SK-N-SH treated with all-trans-retinoic acid at 6 μM for 48 hours (cell line): Measurements from ENCODE around the gene RENBP.

Source experiments
- ATAC-seq: fragments of 200-7000 bp; cut with Tn5 transposase; 3 replicates; pipeline ENCODE4 v1.9.1; 2020; ENCODE audit warnings: mild to moderate bottlenecking, moderate library complexity
- ARNTL ChIP-seq: fragments of 450-650 bp; formaldehyde crosslinking; IDR thresholded peaks from 2 replicates; pipeline ENCODE4 v1.5.0; 2020; ENCODE audit warnings: low read depth, mild to moderate bottlenecking, moderate library complexity, borderline replicate concordance
- BACH2 ChIP-seq: fragments of 250-450 bp; sonication (Bioruptor Pico); IDR thresholded peaks from 2 replicates; pipeline ENCODE4 v1.9.0; 2021; ENCODE audit warnings: mild to moderate bottlenecking, borderline replicate concordance
- CSDC2 ChIP-seq: fragments of 250-450 bp; sonication (Bioruptor Pico); IDR thresholded peaks from 2 replicates; pipeline ENCODE4 v1.5.0; 2020; ENCODE audit warnings: mild to moderate bottlenecking, moderate library complexity
- ESRRG ChIP-seq: fragments of 250-450 bp; sonication (Bioruptor Pico); IDR thresholded peaks from 2 replicates; pipeline ENCODE4 v1.6.1; 2021; ENCODE audit warnings: mild to moderate bottlenecking
- GLIS3 ChIP-seq: fragments of 250-450 bp; sonication (Bioruptor Pico); IDR thresholded peaks from 2 replicates; pipeline ENCODE4 v1.5.0; 2020; ENCODE audit warnings: mild to moderate bottlenecking, moderate library complexity
- ISL1 ChIP-seq: fragments of 250-450 bp; sonication (Bioruptor Pico); IDR thresholded peaks from 2 replicates; pipeline ENCODE4 v2.1.2; 2022; ENCODE audit warnings: mild to moderate bottlenecking, moderate library complexity
- OSR1 ChIP-seq: fragments of 250-450 bp; sonication (Bioruptor Pico); IDR thresholded peaks from 2 replicates; pipeline ENCODE4 v1.8.0; 2022; ENCODE audit warnings: moderate library complexity, mild to moderate bottlenecking, inconsistent platforms
- PPARA ChIP-seq: fragments of 250-450 bp; sonication (Bioruptor Pico); IDR thresholded peaks from 2 replicates; pipeline ENCODE4 v1.5.0; 2020; ENCODE audit warnings: mild to moderate bottlenecking, borderline replicate concordance
- RARB ChIP-seq: fragments of 250-450 bp; sonication (Bioruptor Pico); IDR thresholded peaks from 2 replicates; pipeline ENCODE4 v1.8.0; 2021; ENCODE audit warnings: mild to moderate bottlenecking, moderate library complexity
- SNAI2 ChIP-seq: fragments of 250-450 bp; sonication (Bioruptor Pico); IDR thresholded peaks from 2 replicates; pipeline ENCODE4 v1.5.0; 2020; ENCODE audit warnings: mild to moderate bottlenecking, moderate library complexity
- TCF4 ChIP-seq: fragments of 250-450 bp; sonication (Bioruptor Pico); IDR thresholded peaks from 2 replicates; pipeline ENCODE4 v1.8.0; 2021; ENCODE audit warnings: mild to moderate bottlenecking, moderate library complexity, borderline replicate concordance
- TOX ChIP-seq: fragments of 250-450 bp; sonication (Bioruptor Pico); IDR thresholded peaks from 2 replicates; pipeline ENCODE4 v1.8.0; 2021; ENCODE audit warnings: mild to moderate bottlenecking, moderate library complexity, borderline replicate concordance
- ZC3H10 ChIP-seq: fragments of 250-450 bp; sonication (Bioruptor Pico); IDR thresholded peaks from 2 replicates; pipeline ENCODE4 v1.5.1; 2021; ENCODE audit warnings: mild to moderate bottlenecking, moderate library complexity
- ZFP3 ChIP-seq: fragments of 250-450 bp; sonication (Bioruptor Pico); IDR thresholded peaks from 2 replicates; pipeline ENCODE4 v1.5.0; 2020; ENCODE audit warnings: mild to moderate bottlenecking, moderate library complexity
- ZFP30 ChIP-seq: fragments of 450-650 bp; formaldehyde crosslinking; IDR thresholded peaks from 2 replicates; pipeline ENCODE4 v1.5.0; 2022; ENCODE audit warnings: mild to moderate bottlenecking, moderate library complexity
- ZNF565 ChIP-seq: fragments of 450-650 bp; formaldehyde crosslinking; conservative IDR thresholded peaks from 2 replicates; pipeline ENCODE4 v1.5.0; 2020; ENCODE audit warnings: low read depth, mild to moderate bottlenecking, moderate library complexity
- ZNF70 ChIP-seq: fragments of 450-650 bp; formaldehyde crosslinking; IDR thresholded peaks from 2 replicates; pipeline ENCODE4 v1.5.0; 2020; ENCODE audit warnings: mild to moderate bottlenecking, moderate library complexity
- ZNF8 ChIP-seq: fragments of 450-650 bp; formaldehyde crosslinking; IDR thresholded peaks from 2 replicates; pipeline ENCODE4 v1.5.0; 2020; ENCODE audit warnings: mild to moderate bottlenecking, moderate library complexity
- TF ChIP-seq, protein P1 (sequence below): fragments of 250-450 bp; sonication (Bioruptor Pico); IDR thresholded peaks from 2 replicates; pipeline ENCODE4 v1.5.1; 2020; ENCODE audit warnings: low read depth, mild to moderate bottlenecking, moderate library complexity
- TF ChIP-seq, protein P2 (sequence below): fragments of 250-450 bp; sonication (Bioruptor Pico); IDR thresholded peaks from 2 replicates; pipeline ENCODE4 v1.5.1; 2021; ENCODE audit warnings: mild to moderate bottlenecking, moderate library complexity
- TF ChIP-seq, protein P3 (sequence below): fragments of 250-450 bp; sonication (Bioruptor Pico); IDR thresholded peaks from 2 replicates; pipeline ENCODE4 v1.5.0; 2020; ENCODE audit warnings: mild to moderate bottlenecking, moderate library complexity
- TF ChIP-seq, protein P4 (sequence below): fragments of 250-450 bp; sonication (Bioruptor Pico); IDR thresholded peaks from 2 replicates; pipeline ENCODE4 v1.8.0; 2021; ENCODE audit warnings: low read depth, mild to moderate bottlenecking, moderate library complexity, borderline replicate concordance

The RENBP gene

DNA sequence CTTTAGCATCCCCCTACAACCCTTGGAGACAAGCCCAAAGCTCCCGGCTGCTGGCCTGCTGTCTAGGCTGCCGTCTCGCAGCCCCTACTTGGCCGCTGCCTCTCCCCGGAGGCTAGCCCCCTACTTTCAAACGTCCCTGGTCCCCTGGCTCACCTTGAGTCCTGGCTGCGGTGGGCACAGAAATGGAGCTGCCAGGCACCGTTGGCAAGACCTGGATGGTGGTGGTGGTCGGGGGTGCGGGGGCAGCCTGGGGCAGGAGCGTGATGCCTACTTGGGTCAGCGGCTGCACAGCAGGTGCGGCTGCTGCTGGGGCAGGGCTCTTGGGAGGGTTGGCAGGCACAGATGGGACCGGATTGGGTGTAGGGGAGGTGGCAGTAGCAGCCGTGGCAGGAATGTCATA lies 15.2 kb upstream of the RENBP start:
- no peak for ATAC-seq
- TF ChIP-seq RARB (CRISPR knock-in tag), result no peak
- no peak for TF ChIP-seq BACH2 (CRISPR knock-in tag)
- TF ChIP-seq, protein P1, sequence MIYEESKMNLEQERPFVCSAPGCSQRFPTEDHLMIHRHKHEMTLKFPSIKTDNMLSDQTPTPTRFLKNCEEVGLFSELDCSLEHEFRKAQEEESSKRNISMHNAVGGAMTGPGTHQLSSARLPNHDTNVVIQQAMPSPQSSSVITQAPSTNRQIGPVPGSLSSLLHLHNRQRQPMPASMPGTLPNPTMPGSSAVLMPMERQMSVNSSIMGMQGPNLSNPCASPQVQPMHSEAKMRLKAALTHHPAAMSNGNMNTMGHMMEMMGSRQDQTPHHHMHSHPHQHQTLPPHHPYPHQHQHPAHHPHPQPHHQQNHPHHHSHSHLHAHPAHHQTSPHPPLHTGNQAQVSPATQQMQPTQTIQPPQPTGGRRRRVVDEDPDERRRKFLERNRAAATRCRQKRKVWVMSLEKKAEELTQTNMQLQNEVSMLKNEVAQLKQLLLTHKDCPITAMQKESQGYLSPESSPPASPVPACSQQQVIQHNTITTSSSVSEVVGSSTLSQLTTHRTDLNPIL (CRISPR knock-in tag), result no peak
- TF ChIP-seq ZC3H10 (CRISPR knock-in tag), result no peak
- TF ChIP-seq, protein P2, sequence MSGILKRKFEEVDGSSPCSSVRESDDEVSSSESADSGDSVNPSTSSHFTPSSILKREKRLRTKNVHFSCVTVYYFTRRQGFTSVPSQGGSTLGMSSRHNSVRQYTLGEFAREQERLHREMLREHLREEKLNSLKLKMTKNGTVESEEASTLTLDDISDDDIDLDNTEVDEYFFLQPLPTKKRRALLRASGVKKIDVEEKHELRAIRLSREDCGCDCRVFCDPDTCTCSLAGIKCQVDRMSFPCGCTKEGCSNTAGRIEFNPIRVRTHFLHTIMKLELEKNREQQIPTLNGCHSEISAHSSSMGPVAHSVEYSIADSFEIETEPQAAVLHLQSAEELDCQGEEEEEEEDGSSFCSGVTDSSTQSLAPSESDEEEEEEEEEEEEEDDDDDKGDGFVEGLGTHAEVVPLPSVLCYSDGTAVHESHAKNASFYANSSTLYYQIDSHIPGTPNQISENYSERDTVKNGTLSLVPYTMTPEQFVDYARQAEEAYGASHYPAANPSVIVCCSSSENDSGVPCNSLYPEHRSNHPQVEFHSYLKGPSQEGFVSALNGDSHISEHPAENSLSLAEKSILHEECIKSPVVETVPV, result no peak
- no peak for TF ChIP-seq ZNF8 (CRISPR knock-in tag)
- no peak for TF ChIP-seq ARNTL (CRISPR knock-in tag)
- TF ChIP-seq GLIS3 (CRISPR knock-in tag), result no peak
- TF ChIP-seq SNAI2 (CRISPR knock-in tag), result no peak
- no peak for TF ChIP-seq ESRRG (CRISPR knock-in tag)
- TF ChIP-seq TOX, result no peak
- no peak for TF ChIP-seq PPARA (CRISPR knock-in tag)
- TF ChIP-seq TCF4 (CRISPR knock-in tag), result no peak
- TF ChIP-seq ZFP30 (CRISPR knock-in tag), result no peak

DNA sequence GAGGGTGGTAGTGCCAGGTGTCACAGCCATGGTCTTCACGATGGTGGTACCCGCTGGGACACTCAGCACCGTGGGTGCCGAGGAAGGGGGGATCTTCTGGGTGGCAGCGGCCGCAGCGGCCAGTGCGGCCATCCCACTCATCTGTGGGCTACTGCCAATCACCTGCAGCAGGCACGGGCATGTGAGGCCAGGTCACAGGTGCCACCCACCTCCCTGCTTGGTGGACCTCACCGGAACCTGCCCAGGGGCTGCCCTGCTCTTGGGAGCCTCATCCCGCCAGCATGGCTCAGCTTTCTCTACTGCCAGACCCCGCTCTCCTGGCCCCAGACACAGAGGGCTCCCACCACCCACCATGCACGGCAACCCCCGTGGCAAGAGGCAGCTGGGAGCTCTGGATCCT lies 14.2 kb upstream of the RENBP start:
- ATAC-seq, result no peak
- TF ChIP-seq, protein P1 (CRISPR knock-in tag), result no peak
- TF ChIP-seq, protein P3, sequence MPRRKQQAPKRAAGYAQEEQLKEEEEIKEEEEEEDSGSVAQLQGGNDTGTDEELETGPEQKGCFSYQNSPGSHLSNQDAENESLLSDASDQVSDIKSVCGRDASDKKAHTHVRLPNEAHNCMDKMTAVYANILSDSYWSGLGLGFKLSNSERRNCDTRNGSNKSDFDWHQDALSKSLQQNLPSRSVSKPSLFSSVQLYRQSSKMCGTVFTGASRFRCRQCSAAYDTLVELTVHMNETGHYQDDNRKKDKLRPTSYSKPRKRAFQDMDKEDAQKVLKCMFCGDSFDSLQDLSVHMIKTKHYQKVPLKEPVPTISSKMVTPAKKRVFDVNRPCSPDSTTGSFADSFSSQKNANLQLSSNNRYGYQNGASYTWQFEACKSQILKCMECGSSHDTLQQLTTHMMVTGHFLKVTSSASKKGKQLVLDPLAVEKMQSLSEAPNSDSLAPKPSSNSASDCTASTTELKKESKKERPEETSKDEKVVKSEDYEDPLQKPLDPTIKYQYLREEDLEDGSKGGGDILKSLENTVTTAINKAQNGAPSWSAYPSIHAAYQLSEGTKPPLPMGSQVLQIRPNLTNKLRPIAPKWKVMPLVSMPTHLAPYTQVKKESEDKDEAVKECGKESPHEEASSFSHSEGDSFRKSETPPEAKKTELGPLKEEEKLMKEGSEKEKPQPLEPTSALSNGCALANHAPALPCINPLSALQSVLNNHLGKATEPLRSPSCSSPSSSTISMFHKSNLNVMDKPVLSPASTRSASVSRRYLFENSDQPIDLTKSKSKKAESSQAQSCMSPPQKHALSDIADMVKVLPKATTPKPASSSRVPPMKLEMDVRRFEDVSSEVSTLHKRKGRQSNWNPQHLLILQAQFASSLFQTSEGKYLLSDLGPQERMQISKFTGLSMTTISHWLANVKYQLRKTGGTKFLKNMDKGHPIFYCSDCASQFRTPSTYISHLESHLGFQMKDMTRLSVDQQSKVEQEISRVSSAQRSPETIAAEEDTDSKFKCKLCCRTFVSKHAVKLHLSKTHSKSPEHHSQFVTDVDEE (CRISPR knock-in tag), result no peak
- TF ChIP-seq CSDC2 (CRISPR knock-in tag) (no peak), OSR1 (CRISPR knock-in tag) (no peak), ZNF8 (CRISPR knock-in tag) (no peak), ISL1 (CRISPR knock-in tag) (no peak), TCF4 (CRISPR knock-in tag) (no peak), ZNF70 (CRISPR knock-in tag) (no peak), TOX (no peak), RARB (CRISPR knock-in tag) (no peak), GLIS3 (CRISPR knock-in tag) (no peak), ZFP3 (no peak), ZFP30 (CRISPR knock-in tag) (no peak), PPARA (CRISPR knock-in tag) (no peak), ZC3H10 (CRISPR knock-in tag) (no peak), BACH2 (CRISPR knock-in tag) (no peak), ESRRG (CRISPR knock-in tag) (no peak), ARNTL (CRISPR knock-in tag) (no peak), ZNF565 (CRISPR knock-in tag) (no peak)
- TF ChIP-seq, protein P2, result no peak

DNA sequence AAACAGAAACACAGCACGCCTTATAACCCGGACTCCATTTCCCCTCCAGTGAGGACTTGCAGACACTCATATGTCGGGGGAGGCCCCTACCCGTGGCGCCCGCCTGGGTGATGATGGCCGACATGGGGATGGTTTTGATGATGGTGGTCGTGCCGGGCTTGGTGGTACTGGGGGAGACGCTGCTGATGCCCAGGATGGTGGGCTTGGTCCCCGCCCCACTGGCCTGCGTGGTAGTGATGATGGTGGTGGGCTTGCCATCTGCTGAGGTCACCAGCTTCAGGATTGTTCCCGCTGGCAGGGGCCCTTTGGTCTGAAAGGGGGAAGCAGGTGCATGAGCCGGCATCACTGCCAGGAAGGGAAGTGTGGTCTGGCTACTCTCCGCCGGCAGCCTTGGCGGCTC lies 12.8 kb upstream of the RENBP start:
- ATAC-seq, result no peak
- TF ChIP-seq SNAI2 (CRISPR knock-in tag), result no peak
- TF ChIP-seq TCF4 (CRISPR knock-in tag), result no peak
- no peak for TF ChIP-seq CSDC2 (CRISPR knock-in tag)
- TF ChIP-seq, protein P3 (CRISPR knock-in tag), result no peak
- TF ChIP-seq OSR1 (CRISPR knock-in tag), result no peak
- TF ChIP-seq ZFP3, result no peak
- TF ChIP-seq, protein P1 (CRISPR knock-in tag), result no peak
- no peak for TF ChIP-seq ARNTL (CRISPR knock-in tag)
- no peak for TF ChIP-seq ZNF70 (CRISPR knock-in tag)
- TF ChIP-seq, protein P4, sequence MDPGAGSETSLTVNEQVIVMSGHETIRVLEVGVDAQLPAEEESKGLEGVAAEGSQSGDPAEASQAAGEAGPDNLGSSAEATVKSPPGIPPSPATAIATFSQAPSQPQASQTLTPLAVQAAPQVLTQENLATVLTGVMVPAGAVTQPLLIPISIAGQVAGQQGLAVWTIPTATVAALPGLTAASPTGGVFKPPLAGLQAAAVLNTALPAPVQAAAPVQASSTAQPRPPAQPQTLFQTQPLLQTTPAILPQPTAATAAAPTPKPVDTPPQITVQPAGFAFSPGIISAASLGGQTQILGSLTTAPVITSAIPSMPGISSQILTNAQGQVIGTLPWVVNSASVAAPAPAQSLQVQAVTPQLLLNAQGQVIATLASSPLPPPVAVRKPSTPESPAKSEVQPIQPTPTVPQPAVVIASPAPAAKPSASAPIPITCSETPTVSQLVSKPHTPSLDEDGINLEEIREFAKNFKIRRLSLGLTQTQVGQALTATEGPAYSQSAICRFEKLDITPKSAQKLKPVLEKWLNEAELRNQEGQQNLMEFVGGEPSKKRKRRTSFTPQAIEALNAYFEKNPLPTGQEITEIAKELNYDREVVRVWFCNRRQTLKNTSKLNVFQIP (CRISPR knock-in tag), result no peak
- no peak for TF ChIP-seq GLIS3 (CRISPR knock-in tag)
- no peak for TF ChIP-seq ESRRG (CRISPR knock-in tag)
